Natural killer cell (primary cell): ENCODE data around the gene MRPS33. TPM values are rescaled to one million over a fixed set of nuclear protein-coding genes. Genes with fewer than 3 reads are reported as not detected.

ENCODE experiments used
- ATAC-seq, 3 donors: fragments of 150-1000 bp in 2 of 3; fragments of 200-7000 bp in 1 of 3; cut with Tn5 transposase; 1 replicate in 1 of 3; 2 replicates in 2 of 3; pipeline ENCODE4 v1.10.0; 2021; ENCODE audit warnings: mild to moderate bottlenecking in 2 of 3, moderate library complexity in 2 of 3
- DNase-seq, 2 donors: peaks; one replicate each; pipeline versions ENCODE4 v3.0.0 to v3.0.0-alpha.2; 2013 to 2021; ENCODE audit warnings: mixed read lengths in 1 of 2
- H3K27ac ChIP-seq: one replicate; pipeline ENCODE4 v1.5.1; 2013; ENCODE audit warnings: mild to moderate bottlenecking, low read length
- H3K27me3 ChIP-seq: one replicate; pipeline ENCODE4 v1.6.1; 2013; ENCODE audit warnings: low read length; ENCODE audit not compliant: control insufficient read depth, insufficient read depth
- H3K36me3 ChIP-seq: one replicate; pipeline ENCODE4 v1.6.1; 2013; ENCODE audit warnings: low read length; ENCODE audit not compliant: control insufficient read depth, insufficient read depth
- H3K4me1 ChIP-seq: one replicate; pipeline ENCODE4 v1.6.1; 2013; ENCODE audit warnings: low read length; ENCODE audit not compliant: control insufficient read depth, insufficient read depth
- H3K4me3 ChIP-seq: one replicate; pipeline ENCODE4 v1.5.1; 2013; ENCODE audit warnings: low read length
- H3K9me3 ChIP-seq: one replicate; pipeline ENCODE4 v1.6.1; 2013; ENCODE audit warnings: low read length; ENCODE audit not compliant: control insufficient read depth, insufficient read depth
- H3K27ac Mint-ChIP-seq, 2 donors: one replicate each; pipeline ENCODE4 v1.8.0; 2022; ENCODE audit warnings: mild to moderate bottlenecking in 2 of 2, mixed read lengths in 2 of 2, moderate library complexity in 1 of 2
- H3K27me3 Mint-ChIP-seq, 2 donors: one replicate each; pipeline ENCODE4 v1.8.0; 2022; ENCODE audit warnings: low read depth in 2 of 2, mixed read lengths in 2 of 2
- H3K36me3 Mint-ChIP-seq: one replicate; pipeline ENCODE4 v1.8.0; 2022; ENCODE audit warnings: mixed read lengths
- H3K4me1 Mint-ChIP-seq, 2 donors: one replicate each; pipeline ENCODE4 v1.8.0; 2022; ENCODE audit warnings: mixed read lengths in 2 of 2
- H3K4me3 Mint-ChIP-seq: one replicate; pipeline ENCODE4 v1.8.0; 2022; ENCODE audit warnings: mild to moderate bottlenecking, moderate library complexity, mixed read lengths
- H3K9me3 Mint-ChIP-seq, 2 donors: one replicate each; pipeline ENCODE4 v1.8.0; 2022; ENCODE audit warnings: mixed read lengths in 2 of 2
- WGBS: methylation state at CpG from one replicate; pipeline ENCODE4 v1.1.7; 2013; ENCODE audit warnings: missing lambda C conversion rate; ENCODE audit not compliant: insufficient coverage; 5-methylcytosine and 5-hydroxymethylcytosine counted together
- intact Hi-C: fragments of 100-400 bp; cut with micrococcal nuclease; formaldehyde crosslinking; loops from one replicate; pipeline ENCODE4 v1.14.2; 2022
- total RNA-seq, 4 donors: library from RNA; stranded (reverse); fragments of 120-200 nt in 1 of 4; gene quantifications; one replicate each; pipeline versions ENCODE4 v1.2.3 to v1.2.4, GENCODE V29; 2013 to 2022
- TF ChIP-seq, protein P1 (sequence below): fragments of 200-600 bp; IDR thresholded peaks from one replicate; pipeline ENCODE4 v1.8.0; 2022; ENCODE audit warnings: antibody characterized with exemption

The MRPS33 gene
- total RNA-seq, 3 donors from 2014 or later (not counting 1 experiment from before 2014, with no cell fraction given) = 12.8 to 14.1 (median 13.7) TPM

GRCh38 chr7:141028767-141029166 lies 14.0 kb upstream of the MRPS33 start:
- peaks cover 5% of the 10 kb centered on the region for H3K9me3 ChIP-seq
- peaks cover 7% of the 10 kb centered on the region for H3K27me3 ChIP-seq
- 85% methylated on average over 2 of the region's 3 CpGs for WGBS
- no peaks in the 10 kb centered on the region for H3K36me3 ChIP-seq
- H3K4me3 ChIP-seq = no peak overlapping the region
- H3K27ac ChIP-seq = no peak overlapping the region
- TF ChIP-seq, protein P1, sequence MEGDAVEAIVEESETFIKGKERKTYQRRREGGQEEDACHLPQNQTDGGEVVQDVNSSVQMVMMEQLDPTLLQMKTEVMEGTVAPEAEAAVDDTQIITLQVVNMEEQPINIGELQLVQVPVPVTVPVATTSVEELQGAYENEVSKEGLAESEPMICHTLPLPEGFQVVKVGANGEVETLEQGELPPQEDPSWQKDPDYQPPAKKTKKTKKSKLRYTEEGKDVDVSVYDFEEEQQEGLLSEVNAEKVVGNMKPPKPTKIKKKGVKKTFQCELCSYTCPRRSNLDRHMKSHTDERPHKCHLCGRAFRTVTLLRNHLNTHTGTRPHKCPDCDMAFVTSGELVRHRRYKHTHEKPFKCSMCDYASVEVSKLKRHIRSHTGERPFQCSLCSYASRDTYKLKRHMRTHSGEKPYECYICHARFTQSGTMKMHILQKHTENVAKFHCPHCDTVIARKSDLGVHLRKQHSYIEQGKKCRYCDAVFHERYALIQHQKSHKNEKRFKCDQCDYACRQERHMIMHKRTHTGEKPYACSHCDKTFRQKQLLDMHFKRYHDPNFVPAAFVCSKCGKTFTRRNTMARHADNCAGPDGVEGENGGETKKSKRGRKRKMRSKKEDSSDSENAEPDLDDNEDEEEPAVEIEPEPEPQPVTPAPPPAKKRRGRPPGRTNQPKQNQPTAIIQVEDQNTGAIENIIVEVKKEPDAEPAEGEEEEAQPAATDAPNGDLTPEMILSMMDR = no peak
- H3K4me1 ChIP-seq = no peaks in the 10 kb centered on the region
- ATAC-seq (no peak), DNase-seq (no peak)
- peaks cover 27 to 46% of the 10 kb centered on the region in 2 donors for H3K27me3 Mint-ChIP-seq
- no peaks in the 10 kb centered on the region for H3K4me1 Mint-ChIP-seq
- intact Hi-C loops = loop anchor here (5.0 kb wide), 1 partner anchor 159 kb away; no protein-coding TSS in a partner anchor
- no peak overlapping the region for H3K27ac Mint-ChIP-seq
- H3K9me3 Mint-ChIP-seq = peaks cover 4 to 6% of the 10 kb centered on the region in 2 donors
- H3K36me3 Mint-ChIP-seq = peaks cover 7% of the 10 kb centered on the region
- no peak overlapping the region for H3K4me3 Mint-ChIP-seq

GRCh38 chr7:141027043-141027442 lies 12.3 kb upstream of the MRPS33 start:
- 67% methylated on average over 3 of the region's 3 CpGs for WGBS
- Histone ChIP-seq H3K9me3 (peaks cover 5% of the 10 kb centered on the region), H3K27ac (no peak overlapping the region), H3K4me1 (no peaks in the 10 kb centered on the region), H3K4me3 (no peak overlapping the region), H3K27me3 (peaks cover 7% of the 10 kb centered on the region), H3K36me3 (no peaks in the 10 kb centered on the region)
- TF ChIP-seq, protein P1 = no peak
- Mint-ChIP-seq H3K27me3 (peaks cover 33 to 53% of the 10 kb centered on the region in 2 donors), H3K36me3 (peaks cover 7% of the 10 kb centered on the region), H3K9me3 (peaks cover 4 to 6% of the 10 kb centered on the region in 2 donors), H3K4me1 (no peaks in the 10 kb centered on the region), H3K4me3 (no peak overlapping the region), H3K27ac (no peak overlapping the region)
- no peak for DNase-seq
- intact Hi-C loops = loop anchor here (5.0 kb wide), 1 partner anchor 160 kb away; no protein-coding TSS in a partner anchor
- no peak for ATAC-seq

- Histone ChIP-seq H3K9me3 (peaks cover 5% of the 10 kb centered on the region), H3K36me3 (no peaks in the 10 kb centered on the region), H3K27ac (no peak overlapping the region), H3K4me1 (no peaks in the 10 kb centered on the region), H3K27me3 (peaks cover 7% of the 10 kb centered on the region), H3K4me3 (no peak overlapping the region)
- Mint-ChIP-seq H3K36me3 (peaks cover 7% of the 10 kb centered on the region), H3K4me3 (no peak overlapping the region), H3K9me3 (peaks cover 4 to 6% of the 10 kb centered on the region in 2 donors), H3K4me1 (no peaks in the 10 kb centered on the region), H3K27me3 (peaks cover 38 to 41% of the 10 kb centered on the region in 2 donors), H3K27ac (no peak overlapping the region)
- ATAC-seq (no peak), DNase-seq (no peak)
- TF ChIP-seq, protein P1 = no peak
- intact Hi-C loops = loop anchor here (5.0 kb wide), 1 partner anchor 163 kb away; no protein-coding TSS in a partner anchor
- no CpG with 5 or more reads among the region's 1 CpG for WGBS
Observed at GRCh38 chr7:141024668-141025067, 9.9 kb upstream of the MRPS33 start.

DNA sequence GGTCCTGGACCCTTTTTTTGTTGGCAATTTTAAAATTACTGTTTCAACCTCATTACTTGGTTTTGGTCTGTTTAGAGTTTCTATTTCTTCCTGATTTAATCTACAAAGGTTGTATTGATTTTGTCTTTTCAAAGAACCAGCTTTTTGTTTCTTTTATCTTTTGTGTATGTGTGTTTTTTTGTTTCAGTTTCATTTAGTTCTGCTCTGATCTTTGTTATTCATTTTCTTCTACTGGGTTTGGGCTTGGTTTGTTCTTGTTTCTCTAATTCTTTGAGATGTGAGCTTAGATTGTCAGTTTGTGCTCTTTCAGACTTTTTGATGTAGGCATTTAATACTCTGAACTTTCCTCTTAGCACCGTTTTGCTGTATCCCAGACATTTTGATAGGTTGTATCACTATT lies 8.5 kb upstream of the MRPS33 start:
- WGBS = no CpG with 5 or more reads among the region's 1 CpG
- peak in 1 of 2 donors; percentile 14 for DNase-seq
- no peak overlapping the region for H3K4me3 Mint-ChIP-seq

More for the DNA sequence above, 8.5 kb upstream of the MRPS33 start:
- intact Hi-C loops = no loop called here
- ATAC-seq = no peak
- no peaks in the 10 kb centered on the region for H3K36me3 ChIP-seq
- H3K4me1 ChIP-seq = no peaks in the 10 kb centered on the region
- H3K27me3 ChIP-seq = peaks cover 9% of the 10 kb centered on the region
- TF ChIP-seq, protein P1 = no peak
- H3K27ac ChIP-seq = no peak overlapping the region
- Mint-ChIP-seq H3K27ac (no peak overlapping the region), H3K27me3 (peaks cover 37 to 38% of the 10 kb centered on the region in 2 donors), H3K9me3 (peaks cover 2 to 6% of the 10 kb centered on the region in 2 donors), H3K36me3 (peaks cover 7% of the 10 kb centered on the region), H3K4me1 (no peaks in the 10 kb centered on the region)
- H3K4me3 ChIP-seq = no peak overlapping the region
- peaks cover 5% of the 10 kb centered on the region for H3K9me3 ChIP-seq
